Glomerular visceral epithelial cell (primary cell): ENCODE measurements around the gene ZNF335.
"Not testable (repeated sequence)": the region's sequence is repeated elsewhere in the genome, so short reads cannot be mapped to it uniquely, and the experiment has no call there.

Experiments used
- DNase-seq: peaks from one replicate; pipeline ENCODE4 v3.0.0-alpha.2; 2016; ENCODE audit errors: extremely low spot score

Gene ZNF335

GRCh38 chr20:46004187-46004586, 32.2 kb upstream of the ZNF335 start:
- DNase-seq: no peak

- no peak for DNase-seq
Observed at GRCh38 chr20:46002008-46002407, 30.0 kb upstream of the ZNF335 start.

- DNase-seq: no peak
Observed at GRCh38 chr20:46001498-46001897, 29.5 kb upstream of the ZNF335 start.

- DNase-seq: no peak
Observed at GRCh38 chr20:46000262-46000996, 28.4 kb upstream of the ZNF335 start.

GRCh38 chr20:45999557-46000261, 27.7 kb upstream of the ZNF335 start:
- DNase-seq: no peak

- DNase-seq: no peak
Observed at GRCh38 chr20:45998761-45999160, 26.8 kb upstream of the ZNF335 start.

GRCh38 chr20:45998337-45998736, 26.3 kb upstream of the ZNF335 start:
- no peak for DNase-seq

- no peak for DNase-seq
Observed at GRCh38 chr20:45997187-45997586, 25.2 kb upstream of the ZNF335 start.

- not testable (repeated sequence) for DNase-seq
Observed at GRCh38 chr20:45995495-45996097, 23.6 kb upstream of the ZNF335 start.

- DNase-seq: no peak
Observed at GRCh38 chr20:45994761-45995493, 22.9 kb upstream of the ZNF335 start.

GRCh38 chr20:45993197-45993951, 21.4 kb upstream of the ZNF335 start:
- DNase-seq: peak; percentile 60

GRCh38 chr20:45991616-45992015, 19.6 kb upstream of the ZNF335 start:
- no peak for DNase-seq

- DNase-seq: not testable (repeated sequence)
Observed at GRCh38 chr20:45988830-45989229, 16.8 kb upstream of the ZNF335 start.

GRCh38 chr20:45987108-45987780, 15.2 kb upstream of the ZNF335 start:
- peak; percentile 73 for DNase-seq

GRCh38 chr20:45985573-45985972, 13.6 kb upstream of the ZNF335 start:
- DNase-seq: no peak

- no peak for DNase-seq
Observed at GRCh38 chr20:45983279-45983743, 11.3 kb upstream of the ZNF335 start.

- DNase-seq: no peak
Observed at GRCh38 chr20:45981261-45981660, 9.3 kb upstream of the ZNF335 start.

- DNase-seq: no peak
Observed at GRCh38 chr20:45976086-45976485, 4.1 kb upstream of the ZNF335 start.

GRCh38 chr20:45975686-45976085, 3.7 kb upstream of the ZNF335 start:
- no peak for DNase-seq

- no peak for DNase-seq
Observed at GRCh38 chr20:45974896-45975565, 3.0 kb upstream of the ZNF335 start.
